IMR-90 (cell line): Measurements from ENCODE around the gene SF3A1. TPM values are rescaled to one million over a fixed set of nuclear protein-coding genes. Genes with fewer than 3 reads are reported as not detected.

Experiments
- ATAC-seq: fragments of 200-7000 bp; cut with Tn5 transposase; 2 replicates; pipeline ENCODE4 v1.9.1; 2020; ENCODE audit warnings: low read depth, mild to moderate bottlenecking, moderate library complexity
- BruUV-seq: library from RNA; stranded (reverse); fragments of 400-500 nt; replicated peaks from 2 replicates; lab custom pipeline; 2021; lab: Mats Ljungman, UMichigan
- CTCF ChIA-PET: fragments of 300-600 bp; formaldehyde crosslinking; extraction: SDS; loops from one replicate; lab custom pipeline; 2021; ENCODE audit warnings: antibody characterized with exemption; lab: Yijun Ruan, JAX
- POLR2A ChIA-PET: fragments of 300-600 bp; sonication (Branson Sonifier 250); formaldehyde crosslinking; loops from one replicate; lab custom pipeline; 2022; ENCODE audit warnings: antibody characterized with exemption; ENCODE audit not compliant: unreplicated experiment; lab: Charles Lee
- DNase-seq: peaks from one replicate; pipeline ENCODE4 v3.0.0; 2013
- H2AFZ ChIP-seq: replicated peaks from 2 replicates; pipeline ENCODE3; 2013; ENCODE audit warnings: low read length, mild to moderate bottlenecking; ENCODE audit not compliant: poor library complexity
- H2AK5ac ChIP-seq: 2 replicates; pipeline ENCODE4 v1.6.1; 2013; ENCODE audit warnings: low read depth, low read length, inconsistent platforms
- H2AK9ac ChIP-seq: replicated peaks from 2 replicates; pipeline ENCODE3; 2013; ENCODE audit warnings: mild to moderate bottlenecking, low read depth, low read length, moderate library complexity; ENCODE audit not compliant: poor library complexity
- H2BK120ac ChIP-seq: 2 replicates; pipeline ENCODE4 v1.6.1; 2013; ENCODE audit warnings: low read depth, low read length, inconsistent platforms
- H2BK15ac ChIP-seq: 3 replicates; pipeline ENCODE4 v1.6.1; 2013; ENCODE audit warnings: low read depth, low read length, inconsistent platforms
- H2BK20ac ChIP-seq: 2 replicates; pipeline ENCODE4 v1.6.1; 2013; ENCODE audit warnings: low read depth, mild to moderate bottlenecking, inconsistent platforms, low read length, moderate library complexity
- H2BK5ac ChIP-seq: 2 replicates; pipeline ENCODE4 v1.6.1; 2013; ENCODE audit warnings: mild to moderate bottlenecking, low read depth, low read length, inconsistent platforms; ENCODE audit not compliant: poor library complexity, severe bottlenecking
- H3K14ac ChIP-seq: replicated peaks from 2 replicates; pipeline ENCODE4 v1.6.1; 2013; ENCODE audit warnings: low read depth, low read length, inconsistent platforms
- H3K18ac ChIP-seq: 2 replicates; pipeline ENCODE4 v1.6.1; 2013; ENCODE audit warnings: low read depth, low read length, control low read depth
- H3K23ac ChIP-seq: 2 replicates; pipeline ENCODE4 v1.6.1; 2013; ENCODE audit warnings: low read depth, low read length, inconsistent platforms
- H3K27ac ChIP-seq: 2 replicates; pipeline ENCODE4 v1.5.1; 2013; ENCODE audit warnings: mild to moderate bottlenecking, control low read depth, low read length; ENCODE audit not compliant: insufficient read depth
- H3K27me3 ChIP-seq: 2 replicates; pipeline ENCODE4 v1.6.1; 2013; ENCODE audit warnings: low read length; ENCODE audit not compliant: control insufficient read depth, insufficient read depth
- H3K36me3 ChIP-seq: 2 replicates; pipeline ENCODE4 v1.6.1; 2013; ENCODE audit warnings: low read length, mixed read lengths; ENCODE audit not compliant: control insufficient read depth, insufficient read depth
- H3K4ac ChIP-seq: 2 replicates; pipeline ENCODE4 v1.6.1; 2013; ENCODE audit warnings: low read depth, low read length, inconsistent platforms
- H3K4me1 ChIP-seq: 2 replicates; pipeline ENCODE4 v1.6.1; 2013; ENCODE audit warnings: low read length, mixed read lengths; ENCODE audit not compliant: control insufficient read depth, insufficient read depth
- H3K4me2 ChIP-seq: 2 replicates; pipeline ENCODE4 v1.6.1; 2013; ENCODE audit warnings: low read depth, mild to moderate bottlenecking, control low read depth, low read length, moderate library complexity
- H3K4me3 ChIP-seq: 2 replicates; pipeline ENCODE4 v1.5.1; 2013; ENCODE audit warnings: low read depth, mild to moderate bottlenecking, control low read depth, low read length, moderate library complexity; ENCODE audit not compliant: insufficient read depth
- H3K56ac ChIP-seq: 2 replicates; pipeline ENCODE4 v1.6.1; 2013; ENCODE audit warnings: low read length, inconsistent platforms; ENCODE audit not compliant: insufficient read depth; ENCODE audit errors: extremely low read depth
- H3K79me1 ChIP-seq, 2 experiments: 2 replicates each; pipeline ENCODE4 v1.6.1; 2013; ENCODE audit warnings: low read length in 2 of 2, inconsistent platforms in 1 of 2, low read depth in 1 of 2
- H3K9ac ChIP-seq: 2 replicates; pipeline ENCODE4 v1.6.1; 2013; ENCODE audit warnings: low read depth, low read length, control low read depth
- H3K9me1 ChIP-seq: 2 replicates; pipeline ENCODE4 v1.6.1; 2013; ENCODE audit warnings: low read length, inconsistent platforms; ENCODE audit not compliant: insufficient read depth
- H3K9me3 ChIP-seq: 2 replicates; pipeline ENCODE4 v1.6.1; 2013; ENCODE audit warnings: low read length; ENCODE audit not compliant: control insufficient read depth, insufficient read depth
- H4K20me1 ChIP-seq: 2 replicates; pipeline ENCODE4 v1.6.1; 2013; ENCODE audit warnings: low read length, inconsistent platforms; ENCODE audit not compliant: insufficient read depth
- H4K5ac ChIP-seq: 2 replicates; pipeline ENCODE4 v1.6.1; 2013; ENCODE audit warnings: mild to moderate bottlenecking, low read depth, low read length, control low read depth
- H4K8ac ChIP-seq, 2 experiments: 2 replicates each; pipeline ENCODE4 v1.6.1; 2013; ENCODE audit warnings: low read depth in 2 of 2, low read length in 2 of 2, control low read depth in 1 of 2, inconsistent platforms in 1 of 2
- H4K91ac ChIP-seq: 2 replicates; pipeline ENCODE4 v1.6.1; 2013; ENCODE audit warnings: low read depth, low read length, inconsistent platforms; ENCODE audit not compliant: insufficient read depth
- BHLHE40 ChIP-seq: fragments of 150-350 bp; IDR thresholded peaks from 2 replicates; pipeline ENCODE4 v1.6.1; 2016; ENCODE audit warnings: mild to moderate bottlenecking, low read depth, low read length
- CEBPB ChIP-seq: IDR thresholded peaks from 2 replicates; pipeline ENCODE4 v1.6.1; 2012; ENCODE audit warnings: low read depth, low read length, improper control_type of control experiment
- CHD1 ChIP-seq: IDR thresholded peaks from 2 replicates; pipeline ENCODE4 v1.6.1; 2012; ENCODE audit warnings: low read depth, low read length, improper control_type of control experiment
- ELK1 ChIP-seq: fragments of 150-350 bp; IDR thresholded peaks from 2 replicates; pipeline ENCODE4 v1.6.1; 2016; ENCODE audit warnings: low read depth, mild to moderate bottlenecking, low read length, moderate library complexity, borderline replicate concordance
- FOS ChIP-seq: fragments of 150-350 bp; IDR thresholded peaks from 2 replicates; pipeline ENCODE4 v1.6.1; 2016; ENCODE audit warnings: low read depth, low read length
- MAFK ChIP-seq: IDR thresholded peaks from 2 replicates; pipeline ENCODE4 v1.6.1; 2012; ENCODE audit warnings: low read depth, low read length, improper control_type of control experiment
- NFE2L2 ChIP-seq: fragments of 150-350 bp; IDR thresholded peaks from 2 replicates; pipeline ENCODE4 v1.6.1; 2016; ENCODE audit warnings: low read depth, mild to moderate bottlenecking, low read length
- RAD21 ChIP-seq: IDR thresholded peaks from 2 replicates; pipeline ENCODE4 v1.6.1; 2012; ENCODE audit warnings: low read length, improper control_type of control experiment
- RFX5 ChIP-seq: IDR thresholded peaks from 2 replicates; pipeline ENCODE4 v1.8.0; 2012; ENCODE audit warnings: low read depth, mild to moderate bottlenecking, low read length, moderate library complexity
- SMC3 ChIP-seq: fragments of 150-350 bp; IDR thresholded peaks from 2 replicates; pipeline ENCODE4 v1.6.1; 2016; ENCODE audit warnings: low read depth, mild to moderate bottlenecking, antibody characterized with exemption, low read length, moderate library complexity
- USF2 ChIP-seq: fragments of 150-350 bp; IDR thresholded peaks from 2 replicates; pipeline ENCODE4 v1.6.1; 2017; ENCODE audit warnings: mild to moderate bottlenecking, antibody characterized with exemption, low read length, low read depth
- WGBS, 2 experiments: methylation state at CpG; one replicate each; pipeline versions ENCODE4 v1.1.5 to v1.1.7; 2013; ENCODE audit warnings: missing lambda C conversion rate in 2 of 2; ENCODE audit not compliant: insufficient read length in 1 of 2; ENCODE audit errors: extremely low coverage in 2 of 2; 5-methylcytosine and 5-hydroxymethylcytosine counted together
- dilution Hi-C: fragments of 300-500 bp; cut with HindIII; formaldehyde crosslinking; loops from one replicate; pipeline ENCODE4 v1.14.3; 2018; ENCODE audit warnings: low sequenced_read_pairs; ENCODE audit not compliant: unreplicated experiment
- in situ Hi-C: fragments of 300-500 bp; cut with MboI; formaldehyde crosslinking; loops from 3 replicates; pipeline ENCODE4 v1.14.3; 2019; ENCODE audit warnings: low sequenced_read_pairs, inconsistent platforms, mixed read lengths
- intact Hi-C: fragments of 100-400 bp; cut with micrococcal nuclease; formaldehyde crosslinking; loops from 2 replicates; pipeline ENCODE4 v1.10.0; 2022
- polyA plus RNA-seq, 3 experiments: library from polyadenylated mRNA; depleted of rRNA; stranded (reverse); fragments of >200 nt; gene quantifications; 2 replicates each; pipeline ENCODE4 v1.2.3, GENCODE V29; 2012; ENCODE audit warnings: low replicate concordance in 1 of 3
- total RNA-seq: library from RNA; depleted of rRNA; stranded (reverse); fragments of >200 nt; gene quantifications from 2 replicates; pipeline ENCODE4 v1.2.3, GENCODE V29; 2012

The SF3A1 gene
- total and polyA plus RNA-seq, 2 of the 4 experiments (the other 2 are of a cell fraction): 36.9 to 67.2 TPM

GRCh38 chr22:30283342-30283741 lies 73.4 kb downstream of the SF3A1 start:
- Histone ChIP-seq H3K4me1 (peaks cover 2% of the 10 kb centered on the region), H3K4me3 (no peak overlapping the region), H2BK20ac (no peak overlapping the region), H3K36me3 (peaks cover 24% of the 10 kb centered on the region), H3K9me3 (no peaks in the 10 kb centered on the region), H2BK5ac (no peak overlapping the region), H3K18ac (no peak overlapping the region), H3K79me1 (peaks cover 0 to 7% of the 10 kb centered on the region in 2 experiments; a peak in 3 of 4 replicates), H4K20me1 (peaks cover 3% of the 10 kb centered on the region; the same call in 1 of the 2 replicates), H3K56ac (no peak overlapping the region), H3K23ac (no peak overlapping the region), H3K4me2 (no peak overlapping the region), H2BK15ac (no peak overlapping the region), H3K4ac (no peak overlapping the region), H3K14ac (no peak overlapping the region), H2BK120ac (no peak overlapping the region), H4K8ac (no peak overlapping the region), H2AFZ (no peak overlapping the region), H2AK9ac (no peak overlapping the region), H4K5ac (no peak overlapping the region), H3K9ac (no peak overlapping the region), H4K91ac (no peak overlapping the region), H3K27me3 (no peaks in the 10 kb centered on the region), H3K9me1 (peaks cover 8% of the 10 kb centered on the region), H2AK5ac (no peak overlapping the region), H3K27ac (no peak overlapping the region)
- in situ Hi-C loops: no loop called here
- no TSS peak for BruUV-seq
- no peak for DNase-seq
- intact Hi-C loops: no loop called here
- CTCF ChIA-PET: no interaction called here
- WGBS, 2 experiments: 100% methylated on average over 1 of the region's 4 CpGs; no CpG with 5 or more reads in 1 of the 2 experiments
- no peak for ATAC-seq
- POLR2A ChIA-PET: no interaction called here
- TF ChIP-seq CEBPB (no peak), FOS (no peak), RAD21 (no peak), RFX5 (no peak), USF2 (no peak), MAFK (no peak), BHLHE40 (no peak), ELK1 (no peak), CHD1 (no peak), SMC3 (no peak), NFE2L2 (no peak)
- dilution Hi-C loops: no loop called here
